ENCODE results near the gene HID1. TPM values are rescaled to one million over a fixed set of nuclear protein-coding genes. Genes with fewer than 3 reads are reported as not detected.

Gene HID1
- polyA plus RNA-seq, 12 donors, result 4.1 to 16.4 (median 7.0) TPM; not detected in 1

GRCh38 chr17:74951680-74952421 is 20.7 kb downstream of the HID1 start:
- DNase-seq, result no peak

DNA sequence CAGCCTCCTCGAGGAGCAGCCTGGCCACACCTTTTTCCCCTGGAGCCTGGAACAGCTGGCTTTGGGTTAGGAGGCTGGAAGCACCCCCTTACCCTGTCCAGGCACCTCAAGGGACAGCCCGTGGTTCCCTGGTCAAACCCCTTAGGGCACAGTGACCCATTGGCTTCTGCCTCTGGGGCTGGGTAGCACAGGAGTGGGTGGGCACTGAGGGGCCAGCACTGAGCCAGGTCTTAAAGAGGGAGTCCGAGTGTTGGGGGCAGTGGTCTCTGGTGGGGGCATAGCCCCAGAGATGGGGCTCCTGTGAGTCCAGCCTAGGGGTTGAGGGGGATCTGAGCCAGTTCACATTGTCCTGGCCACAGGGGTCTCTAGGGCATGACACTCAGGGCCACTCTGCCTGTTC is 21.5 kb downstream of the HID1 start:
- no peak for DNase-seq

- no peak for DNase-seq
Measured at GRCh38 chr17:74950207-74950606, 22.4 kb downstream of the HID1 start.

GRCh38 chr17:74949455-74950115 is 23.0 kb downstream of the HID1 start:
- no peak for DNase-seq

GRCh38 chr17:74947041-74947754 is 25.4 kb downstream of the HID1 start:
- no peak for DNase-seq

DNA sequence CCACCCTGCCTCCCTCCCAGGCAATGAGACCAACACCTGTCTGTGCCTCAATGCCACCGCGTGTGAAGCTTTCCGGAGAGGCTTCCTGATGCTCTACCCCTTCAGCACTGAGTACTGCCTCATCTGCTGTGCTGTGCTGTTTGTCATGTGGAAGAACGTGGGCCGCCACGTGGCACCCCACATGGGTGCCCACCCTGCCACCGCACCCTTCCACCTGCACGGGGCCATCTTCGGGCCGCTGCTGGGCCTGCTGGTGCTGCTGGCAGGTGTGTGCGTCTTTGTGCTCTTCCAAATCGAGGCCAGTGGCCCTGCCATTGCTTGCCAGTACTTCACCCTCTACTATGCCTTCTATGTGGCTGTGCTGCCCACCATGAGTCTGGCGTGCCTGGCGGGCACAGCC is 25.9 kb downstream of the HID1 start:
- DNase-seq, result no peak

GRCh38 chr17:74945543-74945942 is 27.0 kb downstream of the HID1 start:
- DNase-seq, result no peak

- DNase-seq, result no peak
Measured at GRCh38 chr17:74943808-74944522, 28.6 kb downstream of the HID1 start.

GRCh38 chr17:74941128-74941725 is 31.3 kb downstream of the HID1 start:
- DNase-seq, result no peak

GRCh38 chr17:74939534-74939933 is 33.0 kb downstream of the HID1 start:
- DNase-seq, result no peak

DNA sequence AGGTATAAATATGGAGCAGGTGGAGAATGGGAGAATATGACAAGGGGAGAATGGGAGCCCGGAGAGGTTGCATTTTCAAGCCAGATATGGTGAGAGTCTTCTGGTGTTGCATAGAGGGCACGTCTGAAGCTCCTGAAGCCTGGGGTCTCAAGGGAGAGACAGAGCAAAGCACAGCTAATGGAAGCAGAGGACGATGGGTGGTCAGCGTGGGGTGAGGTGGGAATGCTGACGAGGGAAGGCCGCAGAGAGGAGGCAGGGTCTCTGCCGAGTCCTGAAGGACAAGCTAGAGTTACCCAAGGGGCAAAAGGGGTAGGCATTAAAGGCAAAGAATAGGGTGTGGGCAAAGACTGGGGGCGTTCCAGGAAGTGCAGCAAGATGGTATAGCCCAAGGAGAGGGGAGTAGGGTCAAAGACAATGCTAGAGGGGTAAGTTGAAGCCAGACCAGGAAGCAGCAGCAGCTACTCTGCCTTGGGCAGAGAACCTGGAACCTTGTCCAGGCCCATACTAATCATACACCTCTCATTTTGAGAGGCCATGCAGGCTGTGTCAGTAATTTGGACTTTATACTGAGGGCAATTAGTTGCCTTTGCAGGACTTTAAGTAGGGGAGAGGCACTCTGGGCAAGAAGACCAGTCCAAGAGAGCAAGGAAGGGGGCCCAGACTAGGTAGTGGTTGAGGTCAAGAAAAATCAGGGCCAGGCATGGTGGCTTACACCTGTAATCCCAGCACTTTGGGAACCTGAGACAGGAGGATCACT is 34.2 kb downstream of the HID1 start:
- no peak for DNase-seq

- DNase-seq, result no peak
Measured at GRCh38 chr17:74937064-74938051, 35.2 kb downstream of the HID1 start.

GRCh38 chr17:74936470-74936799 is 36.1 kb downstream of the HID1 start:
- DNase-seq, result no peak

DNA sequence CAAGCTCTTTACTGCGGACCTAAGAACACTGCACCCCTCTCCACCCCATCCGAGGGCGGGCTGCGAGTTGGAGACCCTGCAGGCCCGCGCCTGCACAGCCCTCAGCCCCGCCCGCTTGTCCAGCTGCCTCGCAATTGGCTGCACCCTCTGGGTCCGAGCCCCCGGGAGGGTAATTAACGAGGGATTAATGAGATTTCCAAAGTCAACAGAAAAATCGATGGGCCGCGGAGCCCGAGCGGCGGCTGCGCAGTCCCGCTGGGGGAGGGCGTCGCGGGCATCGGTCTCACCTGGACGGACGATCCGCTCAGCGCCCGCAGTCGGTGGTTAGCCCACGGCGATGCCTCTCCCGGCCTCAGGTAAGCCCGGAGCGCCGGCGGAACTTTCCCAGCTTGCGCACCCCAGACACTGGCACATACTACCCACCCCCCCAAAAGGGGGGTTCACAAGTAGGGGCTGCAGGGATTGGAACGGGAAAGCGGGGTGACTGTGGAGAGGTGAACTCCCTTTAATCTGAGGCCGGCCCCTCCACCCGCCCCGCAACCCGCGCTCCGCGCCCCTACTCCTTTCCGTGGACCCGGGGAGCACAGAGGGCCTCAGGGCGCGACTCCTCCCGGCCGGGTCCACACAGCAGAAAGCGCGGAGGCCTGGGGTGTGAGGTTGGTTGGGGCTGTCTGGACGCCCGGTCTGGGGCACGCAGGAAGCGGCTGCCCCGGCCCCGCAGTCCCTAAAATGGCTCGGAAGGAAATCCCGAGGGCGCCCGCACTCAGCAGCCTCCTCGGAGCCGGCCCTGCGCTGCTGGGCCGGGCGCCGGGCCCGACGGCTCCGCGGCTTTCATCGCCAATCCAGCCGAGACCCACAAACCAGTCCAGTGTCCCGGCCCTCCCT is 36.7 kb downstream of the HID1 start, which contains the start of gene OTOP3:
Gene OTOP3, plus strand, starts transcription at position 314 of the 885 bp plus-strand sequence. Its CDS starts 24 bp downstream, at position 338.
- no peak for DNase-seq

DNA sequence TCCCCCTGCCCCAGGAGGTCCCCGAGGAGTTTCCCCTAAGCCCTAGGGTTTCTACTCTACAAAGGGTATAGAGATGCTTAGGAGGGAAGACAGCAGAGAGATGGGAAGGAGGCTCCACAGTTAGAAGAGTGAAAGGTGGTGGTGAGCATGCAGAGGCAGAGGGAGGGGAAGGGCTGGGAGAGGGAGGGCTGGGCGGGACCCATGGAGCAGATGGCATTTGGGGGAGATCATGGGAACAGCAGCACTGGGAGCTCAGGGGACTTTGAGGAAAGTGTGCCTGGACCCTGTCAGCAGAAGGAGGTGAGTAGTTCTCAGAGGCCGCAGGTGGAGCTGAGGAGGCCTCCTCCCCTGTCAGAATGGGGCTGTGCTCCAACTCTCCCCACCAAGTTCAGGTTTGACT is 37.5 kb downstream of the HID1 start:
- no peak for DNase-seq

DNA sequence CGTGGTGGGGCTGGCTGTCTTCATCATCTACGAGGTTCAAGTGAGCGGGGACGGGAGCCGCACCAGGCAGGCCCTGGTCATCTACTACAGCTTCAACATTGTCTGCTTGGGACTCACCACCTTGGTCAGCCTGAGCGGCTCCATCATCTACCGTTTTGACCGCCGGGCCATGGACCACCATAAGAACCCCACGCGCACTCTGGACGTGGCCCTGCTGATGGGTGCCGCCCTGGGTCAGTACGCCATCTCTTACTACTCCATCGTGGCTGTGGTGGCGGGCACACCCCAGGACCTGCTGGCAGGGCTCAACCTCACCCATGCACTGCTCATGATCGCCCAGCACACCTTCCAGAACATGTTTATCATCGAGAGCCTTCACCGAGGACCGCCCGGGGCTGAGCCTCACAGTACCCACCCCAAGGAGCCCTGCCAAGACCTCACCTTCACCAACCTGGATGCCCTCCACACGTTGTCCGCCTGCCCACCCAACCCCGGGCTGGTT is 42.0 kb downstream of the HID1 start:
- DNase-seq, result no peak

DNA sequence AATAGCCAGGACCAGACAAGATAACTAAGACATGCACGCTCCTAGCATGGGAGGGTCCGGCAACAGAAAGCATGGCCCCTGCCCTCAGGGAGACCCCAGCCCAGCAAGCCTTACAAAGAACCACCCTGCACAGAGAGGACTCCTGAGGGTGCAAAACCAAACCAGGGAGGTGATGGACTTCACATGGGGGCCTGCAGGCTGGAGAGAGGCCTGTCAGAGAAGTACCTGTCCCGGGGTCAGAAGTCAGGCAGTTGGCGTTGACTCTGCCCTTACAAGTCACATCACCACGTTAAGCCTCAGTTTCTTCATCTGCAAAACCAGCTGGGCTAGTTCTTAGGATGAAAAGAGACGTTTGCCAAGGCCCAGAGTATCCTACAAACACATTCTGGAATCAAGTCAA is 43.8 kb downstream of the HID1 start:
- no peak for DNase-seq

DNA sequence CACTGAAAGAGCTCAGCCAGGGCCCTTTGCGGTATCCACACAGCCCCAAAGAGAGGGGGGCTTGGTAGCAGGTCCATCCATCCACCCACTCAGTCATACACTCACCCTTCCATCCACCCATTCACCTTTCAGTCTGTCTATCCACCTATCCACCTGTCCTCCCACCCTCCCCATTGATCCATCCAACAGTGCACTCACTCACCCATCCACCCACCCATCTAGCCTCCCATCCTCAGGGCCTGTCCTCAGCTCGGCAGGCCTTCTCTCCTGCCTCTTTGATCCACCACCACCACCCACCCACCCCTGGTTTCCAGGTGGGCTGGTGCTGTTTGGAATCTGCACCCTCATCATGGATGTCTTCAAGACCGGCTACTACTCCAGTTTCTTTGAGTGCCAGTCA is 47.3 kb downstream of the HID1 start:
- DNase-seq, result no peak

Data from muscle of arm (tissue), 12 donors.